K562 (cell line): Measurements from ENCODE around the gene ZNF775. TPM values are rescaled to one million over a fixed set of nuclear protein-coding genes. Genes with fewer than 3 reads are reported as not detected.
A peak's percentile ranks its signal among the peaks of the same experiment; 100 is the strongest.

Experiments
- ATAC-seq: fragments of 200-7000 bp; cut with Tn5 transposase; 3 replicates; pipeline ENCODE4 v1.9.1; 2020; ENCODE audit warnings: moderate library complexity
- BruUV-seq: library from RNA; stranded (reverse); fragments of 400-500 nt; replicated peaks from 2 replicates; lab custom pipeline; 2021; lab: Mats Ljungman, UMichigan
- CTCF ChIA-PET: fragments of 300-600 bp; formaldehyde crosslinking; extraction: SDS; loops from one replicate; lab custom pipeline; 2021; ENCODE audit warnings: low intra/inter-chr PET ratio; lab: Yijun Ruan, JAX
- POLR2A ChIA-PET: fragments of 300-600, 350-650 bp; sonication (Branson Sonifier 250); formaldehyde crosslinking; extraction: SDS; loops from one replicate; lab custom pipeline; 2021; ENCODE audit warnings: antibody characterized with exemption, inconsistent platforms; lab: Yijun Ruan, JAX
- DNase-seq, 4 experiments: peaks; one replicate each; pipeline versions ENCODE4 v3.0.0 to v3.0.0-alpha.2; 2011 to 2018; ENCODE audit warnings: low spot score in 3 of 4, mixed read lengths in 3 of 4; ENCODE audit errors: extremely low read depth in 1 of 4
- FAIRE-seq: peaks from 2 replicates; lab custom pipeline; 2011; peaks lifted over from hg19 to GRCh38; lab: Jason Lieb, UNC
- H2AFZ ChIP-seq: 2 replicates; pipeline ENCODE4 v1.6.0; 2011; ENCODE audit warnings: low read depth, low read length, control low read depth, inconsistent platforms
- H3K27ac ChIP-seq: fragments of 200-600 bp; 3 replicates; pipeline ENCODE4 v1.8.0; 2011; ENCODE audit warnings: low read depth, mild to moderate bottlenecking, control low read depth, inconsistent platforms, low read length, moderate library complexity, mixed read lengths; ENCODE audit errors: extremely low read depth
- H3K27me3 ChIP-seq, 2 experiments: fragments of 300-600 bp in 1 of 2; 2 replicates in 1 of 2; 3 replicates in 1 of 2; pipeline versions ENCODE4 v1.6.0 to v1.8.0; 2011; ENCODE audit warnings: inconsistent platforms in 2 of 2, low read length in 2 of 2, mild to moderate bottlenecking in 1 of 2, mixed read lengths in 1 of 2, moderate library complexity in 1 of 2; ENCODE audit not compliant: control insufficient read depth in 2 of 2, insufficient read depth in 2 of 2
- H3K36me3 ChIP-seq: fragments of 300-600 bp; 3 replicates; pipeline ENCODE4 v1.8.0; 2011; ENCODE audit warnings: mild to moderate bottlenecking, low read length, inconsistent platforms; ENCODE audit not compliant: control insufficient read depth, insufficient read depth
- H3K4me1 ChIP-seq, 2 experiments: fragments of 200-600 bp in 1 of 2; replicated peaks in 1 of 2; 2 replicates in 1 of 2; 3 replicates in 1 of 2; pipeline versions ENCODE4 v1.5.1 to v1.8.0; 2011; ENCODE audit warnings: inconsistent platforms in 2 of 2, low read length in 2 of 2, mild to moderate bottlenecking in 1 of 2, mixed read lengths in 1 of 2, moderate library complexity in 1 of 2; ENCODE audit not compliant: control insufficient read depth in 2 of 2, insufficient read depth in 2 of 2
- H3K4me2 ChIP-seq: 2 replicates; pipeline ENCODE4 v1.6.1; 2011; ENCODE audit warnings: low read length, control low read depth, inconsistent platforms, mixed read lengths; ENCODE audit not compliant: insufficient read depth
- H3K4me3 ChIP-seq: fragments of 200-600 bp; sonication (generic), shearing (Covaris generic); 2 replicates; pipeline ENCODE4 v1.5.1; 2016; ENCODE audit warnings: control low read depth, inconsistent platforms
- H3K79me2 ChIP-seq: fragments of 200-600 bp; 3 replicates; pipeline ENCODE4 v1.8.0; 2011; ENCODE audit warnings: low read length, inconsistent platforms; ENCODE audit not compliant: control insufficient read depth, insufficient read depth
- H3K9ac ChIP-seq, 2 experiments: 2 replicates each; pipeline versions ENCODE4 v1.6.0 to v1.6.1; 2011; ENCODE audit warnings: low read depth in 2 of 2, low read length in 2 of 2, control low read depth in 1 of 2, inconsistent platforms in 1 of 2, mild to moderate bottlenecking in 1 of 2, mixed read lengths in 1 of 2; ENCODE audit not compliant: insufficient read depth in 1 of 2
- H3K9me1 ChIP-seq: one replicate; pipeline ENCODE4 v1.6.0; 2011; ENCODE audit warnings: inconsistent platforms, mild to moderate bottlenecking, low read length, moderate library complexity; ENCODE audit not compliant: control insufficient read depth, insufficient read depth
- H3K9me3 ChIP-seq: replicated peaks from 2 replicates; pipeline ENCODE4 v1.5.1; 2011; ENCODE audit warnings: low read depth, low read length, inconsistent platforms; ENCODE audit not compliant: control insufficient read depth, insufficient read depth
- H4K20me1 ChIP-seq: replicated peaks from 2 replicates; pipeline ENCODE4 v1.6.1; 2011; ENCODE audit warnings: low read length, inconsistent platforms, mixed read lengths; ENCODE audit not compliant: control insufficient read depth, insufficient read depth
- ATF3 ChIP-seq, 2 experiments: fragments of 450-650 bp in 1 of 2; sonication (generic) in 1 of 2; formaldehyde crosslinking in 1 of 2; IDR thresholded peaks in 1 of 2; conservative IDR thresholded peaks in 1 of 2; 2 replicates each; pipeline versions ENCODE4 v1.6.1 to v1.8.1; 2016 to 2023; ENCODE audit warnings: mild to moderate bottlenecking in 2 of 2, moderate library complexity in 2 of 2, inconsistent platforms in 1 of 2, missing genetic modification reagents in 1 of 2
- CEBPB ChIP-seq: fragments of 450-650 bp; IDR thresholded peaks from 2 replicates; pipeline ENCODE4 v1.6.1; 2016; ENCODE audit warnings: missing genetic modification characterization, missing compliant biosample characterization
- CEBPG ChIP-seq, 3 experiments: fragments of 200-800 bp in 1 of 3; sonication (Bioruptor generic) in 1 of 3; sonication (generic) in 1 of 3; formaldehyde crosslinking in 1 of 3; IDR thresholded peaks in 2 of 3; conservative IDR thresholded peaks in 1 of 3; 2 replicates each; pipeline versions ENCODE4 v1.6.1 to v1.8.0; 2016 to 2022; ENCODE audit warnings: missing compliant biosample characterization in 2 of 3, missing genetic modification characterization in 2 of 3, mild to moderate bottlenecking in 1 of 3, missing genetic modification reagents in 1 of 3
- HDAC6 ChIP-seq: IDR thresholded peaks from 2 replicates; pipeline ENCODE4 v1.6.1; 2012; ENCODE audit warnings: low read depth, mild to moderate bottlenecking, control low read depth, inconsistent platforms, low read length, moderate library complexity
- LEF1 ChIP-seq: fragments of 450-650 bp; IDR thresholded peaks from 2 replicates; pipeline ENCODE4 v1.6.1; 2016; ENCODE audit warnings: mild to moderate bottlenecking
- NCOA2 ChIP-seq, 2 experiments: fragments of 450-650 bp; IDR thresholded peaks; 2 replicates each; pipeline ENCODE4 v1.6.1; 2018; ENCODE audit warnings: mild to moderate bottlenecking in 2 of 2, moderate library complexity in 1 of 2; ENCODE audit not compliant: partially characterized antibody in 2 of 2
- RFX7 ChIP-seq: fragments of 250-450 bp; sonication (Bioruptor Pico); IDR thresholded peaks from 2 replicates; pipeline ENCODE4 v1.5.1; 2021; ENCODE audit warnings: mild to moderate bottlenecking
- TAL1 ChIP-seq: fragments of 450-650 bp; IDR thresholded peaks from 2 replicates; pipeline ENCODE4 v1.6.1; 2016; ENCODE audit warnings: mild to moderate bottlenecking
- WHSC1 ChIP-seq: IDR thresholded peaks from one replicate; pipeline ENCODE4 v1.6.1; 2012; ENCODE audit warnings: low read length, control low read depth, inconsistent platforms
- ZNF408 ChIP-seq: fragments of 250-450 bp; sonication (Bioruptor Pico); IDR thresholded peaks from 2 replicates; pipeline ENCODE4 v1.4.0; 2020; ENCODE audit warnings: low read depth, mild to moderate bottlenecking, moderate library complexity
- ZNF79 ChIP-seq: fragments of 250-450 bp; sonication (Bioruptor Pico); IDR thresholded peaks from 2 replicates; pipeline ENCODE4 v1.4.0; 2020; ENCODE audit warnings: low read depth, mild to moderate bottlenecking, moderate library complexity
- WGBS: fragments of 100-300 bp; shearing (Covaris generic); methylation state at CpG from one replicate; pipeline ENCODE4 v1.1.6; 2016; ENCODE audit warnings: low coverage, mixed read lengths; ENCODE audit not compliant: insufficient coverage; ENCODE audit errors: missing lambda C conversion rate; 5-methylcytosine and 5-hydroxymethylcytosine counted together
- in situ Hi-C: fragments of 300-500 bp; cut with MboI; formaldehyde crosslinking; loops from 4 replicates; pipeline ENCODE4 v1.15.0; 2018; ENCODE audit warnings: inconsistent platforms, mixed read lengths
- intact Hi-C: fragments of 100-400 bp; cut with micrococcal nuclease; formaldehyde crosslinking; loops from 2 replicates; pipeline ENCODE4 v1.14.2; 2022
- polyA plus RNA-seq, 8 experiments: library from polyadenylated mRNA; depleted of rRNA in 4 of 8; stranded (reverse) in 5 of 8; unstranded in 3 of 8; fragments of >200 nt; fragmentation: Nextera tagmentation in 2 of 8; fragmentation: Illumina TruSeq in 1 of 8; extraction: Ambion mirVana in 2 of 8; extraction: Trizol in 1 of 8; gene quantifications; 2 replicates each; pipeline versions ENCODE4 v1.2.1 to v1.2.3, GENCODE V29; 2011 to 2014; ENCODE audit warnings: inconsistent platforms in 1 of 8, missing spikeins in 1 of 8
- total RNA-seq, 7 experiments: library from RNA; depleted of rRNA in 6 of 7; stranded (reverse); fragments of >200 nt in 6 of 7; fragmentation: Illumina TruSeq in 2 of 7; extraction: Trizol in 2 of 7; gene quantifications; 2 replicates each; pipeline versions ENCODE4 v1.2.1 to v1.2.3, GENCODE V29; 2011 to 2021; ENCODE audit warnings: low replicate concordance in 1 of 7

The ZNF775 gene
- total and polyA plus RNA-seq, 9 of the 15 experiments (the other 6 are each of a cell fraction or from before 2014, with no cell fraction given), result 0.04 to 18.7 (median 4.9) TPM

- no peak for FAIRE-seq
- ChIA-PET POLR2A (interaction anchor here (1.6 to 2.0 kb wide), 2 partner anchors 8 to 12 kb away, joined by 4 to 13 read pairs; no protein-coding TSS in a partner anchor), CTCF (interaction anchor here (0.6 kb wide), 1 partner anchor 51 kb away, joined by 3 read pairs; no protein-coding TSS in a partner anchor)
- Histone ChIP-seq H4K20me1 (peaks cover 4% of the 10 kb centered on the region; the same call in 1 of the 2 replicates), H3K27ac (no peak overlapping the region), H2AFZ (no peak overlapping the region), H3K27me3 (no peaks in the 10 kb centered on the region), H3K4me1 (peaks cover 0 to 31% of the 10 kb centered on the region in 2 experiments; a peak in 2 of 5 replicates)
- no peak for ATAC-seq
- WGBS, result 61% methylated on average over 8 of the region's 8 CpGs
- no TSS peak for BruUV-seq
- no peak for TF ChIP-seq LEF1
- no peak for TF ChIP-seq TAL1
- TF ChIP-seq ZNF408 (CRISPR knock-in tag), result no peak
- TF ChIP-seq, all 486 proteins: peak for 0
- Histone ChIP-seq H3K9me1 (peaks cover 6% of the 10 kb centered on the region), H3K4me3 (no peak overlapping the region), H3K36me3 (peaks cover 69% of the 10 kb centered on the region; the same call in 2 of the 3 replicates), H3K4me2 (no peak overlapping the region), H3K79me2 (no peaks in the 10 kb centered on the region), H3K9ac (peak overlapping the region in 1 of 2 experiments; percentile 7; a peak in 1 of 4 replicates), H3K9me3 (no peaks in the 10 kb centered on the region)
- intact Hi-C loops (no loop called here), in situ Hi-C loops (no loop called here)
- peak in 2 of 4 experiments; percentile 9 to 12 for DNase-seq
Observed at GRCh38 chr7:150334108-150334507, 45.0 kb upstream of the ZNF775 start.

GRCh38 chr7:150335108-150335773 lies 43.9 kb upstream of the ZNF775 start:
- peaks cover 5% of the 10 kb centered on the region; the same call in 1 of the 2 replicates for H4K20me1 ChIP-seq
- ATAC-seq (no peak), FAIRE-seq (no peak), DNase-seq (peak in 2 of 4 experiments; percentile 13 to 14)
- peaks cover 6% of the 10 kb centered on the region for H3K9me1 ChIP-seq
- ChIA-PET POLR2A (interaction anchor here (0.7 to 2.0 kb wide), 8 partner anchors 8 to 473 kb away, joined by 3 to 13 read pairs (median 4); partner anchors contain the start of gene ACTR3C), CTCF (no interaction called here)
- no peak overlapping the region for H2AFZ ChIP-seq
- H3K9me3 ChIP-seq, result no peaks in the 10 kb centered on the region
- H3K27ac ChIP-seq, result no peak overlapping the region
- BruUV-seq, result no TSS peak
- H3K4me2 ChIP-seq, result no peak overlapping the region
- 72% methylated on average over 7 of the region's 7 CpGs for WGBS
- H3K4me1 ChIP-seq, result peaks cover 0 to 26% of the 10 kb centered on the region in 2 experiments; a peak in 3 of 5 replicates
- no peak overlapping the region for H3K9ac ChIP-seq
- H3K36me3 ChIP-seq, result peaks cover 58% of the 10 kb centered on the region; the same call in 2 of the 3 replicates
- H3K4me3 ChIP-seq, result no peak overlapping the region
- intact Hi-C loops, result no loop called here
- TF ChIP-seq WHSC1, result peak; percentile 43
- no peak for TF ChIP-seq NCOA2 (IDR thresholded peaks at IDR 0.05; ENCODE audit: partially characterized antibody in 2 of 2)
- peak; percentile 53 for TF ChIP-seq CEBPG (CRISPR knock-in tag; IDR thresholded peaks at IDR 0.05)
- peak; percentile 74 to 82 for TF ChIP-seq CEBPG (tag; conservative IDR thresholded peaks at IDR 0.05 in 1 of 2, IDR thresholded peaks at IDR 0.05 in 1 of 2)
- no peak for TF ChIP-seq RFX7 (CRISPR knock-in tag)
- TF ChIP-seq HDAC6, result 0 out of 2 replicates have a peak, but pooled peaks have one; percentile 10
- no peak for TF ChIP-seq ZNF79
- TF ChIP-seq CEBPB (tag), result peak; percentile 74
- peak; percentile 72 for TF ChIP-seq ATF3 (IDR thresholded peaks at IDR 0.05)
- TF ChIP-seq ATF3 (CRISPR knock-in tag; conservative IDR thresholded peaks at IDR 0.05), result no peak
- no peaks in the 10 kb centered on the region for H3K79me2 ChIP-seq
- in situ Hi-C loops, result no loop called here
- H3K27me3 ChIP-seq, result no peaks in the 10 kb centered on the region
